Stimulated activated CD8-positive, alpha-beta memory T cell treated with anti-CD3 and anti-CD28 coated beads, Interleukin-7, amount 100 ng/mL, for 24 hours (primary cell): Measurements from ENCODE around the gene SLC5A2.
"Not testable (repeated sequence)": the region's sequence is repeated elsewhere in the genome, so short reads cannot be mapped to it uniquely, and the experiment has no call there.

ENCODE experiments used
- DNase-seq: peaks from one replicate; pipeline ENCODE4 v3.0.0-alpha.2; 2020; ENCODE audit warnings: low read depth

Gene SLC5A2

DNA sequence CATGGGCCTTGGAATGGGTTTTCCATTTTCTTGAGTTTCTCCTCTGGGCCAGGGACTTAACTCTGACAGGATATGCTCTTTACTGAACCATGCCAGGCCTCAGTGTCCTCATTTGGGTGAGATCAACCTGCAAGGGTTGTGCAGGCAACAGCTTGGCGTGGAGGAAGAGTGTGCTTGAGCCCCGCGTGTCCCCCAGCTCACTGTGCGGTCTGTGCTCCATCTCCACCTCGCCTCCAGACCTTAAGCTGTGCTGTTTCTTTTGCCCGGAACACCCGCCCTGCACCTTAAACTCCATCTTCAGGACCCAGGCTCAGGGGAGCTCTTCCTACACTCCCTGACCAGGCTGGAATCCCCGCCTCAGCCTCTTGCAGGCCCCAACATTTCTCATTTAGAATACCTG is 15.6 kb downstream of the SLC5A2 start:
- DNase-seq = no peak

DNA sequence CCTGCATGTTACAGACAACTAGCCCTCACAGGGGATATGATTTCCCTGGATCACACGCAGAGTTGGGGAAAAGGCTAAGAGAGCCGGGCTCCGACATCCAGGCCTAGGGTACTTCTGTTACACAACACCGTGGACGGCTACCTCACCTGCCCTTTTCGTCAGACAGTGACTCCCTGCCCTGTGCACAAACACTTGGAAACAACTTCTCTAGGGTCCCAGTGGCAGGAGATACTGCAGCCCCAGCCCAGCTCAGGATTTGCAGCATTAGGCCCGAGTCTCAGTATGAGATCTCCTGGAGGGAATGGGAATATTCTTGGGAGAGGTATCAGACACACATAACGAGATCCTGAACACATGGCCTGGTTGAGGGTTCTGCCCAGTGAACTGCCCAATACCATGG is 17.0 kb downstream of the SLC5A2 start:
- no peak for DNase-seq

DNA sequence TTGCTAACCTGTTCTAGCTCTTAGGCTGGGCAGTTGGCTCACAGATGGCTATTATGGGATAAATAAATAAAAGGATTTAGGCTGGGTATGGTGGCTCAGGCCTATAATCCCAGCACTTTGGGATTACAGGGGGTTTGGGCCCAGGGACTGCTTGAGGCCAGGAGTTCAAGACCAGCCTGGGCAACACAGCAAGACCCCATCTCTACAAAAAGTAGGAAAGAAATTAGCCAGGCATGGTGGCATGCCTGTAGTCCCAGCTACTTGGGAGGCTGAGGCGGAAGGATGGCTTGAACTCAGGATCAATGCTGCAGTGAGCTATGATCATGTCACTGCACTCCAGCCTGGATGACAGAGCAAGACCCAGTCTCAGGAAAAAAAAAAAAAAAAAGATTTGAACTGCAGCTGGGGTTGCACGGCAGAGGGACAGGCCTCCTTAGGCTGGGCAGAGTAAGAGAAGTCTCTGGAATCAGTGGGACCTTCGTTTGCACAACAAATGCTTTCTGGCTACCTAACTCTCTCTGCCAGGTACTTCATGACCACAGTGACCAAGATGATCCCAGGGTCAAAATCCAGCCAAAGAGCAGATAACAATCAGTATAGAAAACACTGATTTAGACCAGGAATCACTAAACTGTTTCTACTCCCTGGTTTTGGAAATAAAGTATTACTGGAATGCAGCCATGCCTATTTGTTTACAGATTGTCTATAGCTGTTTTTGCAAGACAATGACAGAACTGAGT is 18.5 kb downstream of the SLC5A2 start:
- DNase-seq = no peak

GRCh38 chr16:31501966-31502348 is 19.0 kb downstream of the SLC5A2 start:
- no peak for DNase-seq

DNA sequence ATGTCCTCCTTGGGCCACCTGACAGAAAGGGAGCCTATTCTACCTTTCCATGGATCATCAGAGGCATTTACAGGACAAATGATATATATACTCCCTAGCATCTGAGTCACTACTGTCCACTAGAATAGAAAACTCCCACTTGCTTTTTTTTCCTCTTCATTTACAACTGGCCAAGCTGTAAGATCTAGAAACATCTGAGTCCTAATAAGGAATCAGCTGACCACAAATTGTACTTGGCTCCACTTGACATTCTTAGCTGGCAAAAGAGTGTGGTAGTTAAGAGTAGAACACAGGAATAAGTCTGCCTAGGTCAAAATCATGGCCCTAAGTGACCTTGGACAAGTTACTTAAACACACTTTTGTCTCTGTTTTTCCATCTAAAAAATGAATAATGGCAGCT is 20.1 kb downstream of the SLC5A2 start:
- DNase-seq = no peak

DNA sequence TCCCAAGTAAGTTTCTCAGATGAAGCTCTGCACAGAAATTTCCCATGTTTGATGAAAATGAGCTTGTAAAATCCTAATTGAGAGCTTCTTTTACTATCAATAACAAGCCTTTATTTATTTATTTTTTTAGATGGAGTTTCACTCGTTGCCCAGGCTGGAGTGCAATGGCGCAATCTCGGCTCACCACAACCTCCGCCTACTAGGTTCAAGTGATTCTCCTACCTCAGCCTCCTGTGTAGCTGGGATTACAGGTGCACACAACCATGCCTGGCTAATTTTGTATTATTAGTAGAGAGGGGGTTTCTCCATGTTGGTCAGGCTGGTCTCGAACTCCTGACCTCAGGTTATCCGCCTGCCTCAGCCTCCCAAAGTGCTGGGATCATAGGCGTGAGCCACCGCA is 20.6 kb downstream of the SLC5A2 start:
- not testable (repeated sequence) for DNase-seq

- DNase-seq = no peak
Measured at GRCh38 chr16:31504159-31504558, 21.2 kb downstream of the SLC5A2 start.

DNA sequence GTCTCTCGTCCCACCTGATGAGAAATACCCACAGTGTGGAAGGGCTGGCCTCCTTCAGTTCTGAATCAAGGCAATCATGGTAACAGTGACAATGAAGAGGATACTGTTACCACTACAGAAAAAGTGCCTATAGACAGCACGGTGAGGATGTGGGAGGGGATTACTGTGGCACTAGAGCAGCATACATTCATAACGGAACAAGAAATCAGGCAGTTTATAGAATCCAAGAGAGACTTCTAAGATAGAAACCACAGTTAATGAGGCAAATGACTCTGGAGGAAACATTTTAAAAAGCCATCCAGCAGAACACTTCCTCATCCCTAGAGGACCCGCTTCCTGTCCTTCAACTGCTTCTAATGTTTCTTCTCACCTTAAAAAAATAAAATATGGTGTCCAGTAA is 22.6 kb downstream of the SLC5A2 start:
- no peak for DNase-seq

DNA sequence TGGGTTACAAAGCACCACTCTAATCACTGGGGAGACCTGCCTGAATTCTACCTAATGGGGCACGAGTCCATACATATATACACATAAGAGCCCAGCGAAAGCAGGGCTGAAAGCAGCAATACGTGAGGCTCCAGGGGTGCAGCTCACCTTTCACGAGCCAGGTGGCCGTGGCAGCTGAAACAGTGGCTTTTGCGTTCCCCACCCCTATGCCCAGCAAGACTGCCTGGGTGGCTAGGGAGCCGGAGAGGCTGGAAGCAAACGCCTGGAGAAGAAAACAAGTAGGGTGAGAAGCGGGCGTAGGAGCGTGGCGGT is 24.6 kb downstream of the SLC5A2 start:
- no peak for DNase-seq

DNA sequence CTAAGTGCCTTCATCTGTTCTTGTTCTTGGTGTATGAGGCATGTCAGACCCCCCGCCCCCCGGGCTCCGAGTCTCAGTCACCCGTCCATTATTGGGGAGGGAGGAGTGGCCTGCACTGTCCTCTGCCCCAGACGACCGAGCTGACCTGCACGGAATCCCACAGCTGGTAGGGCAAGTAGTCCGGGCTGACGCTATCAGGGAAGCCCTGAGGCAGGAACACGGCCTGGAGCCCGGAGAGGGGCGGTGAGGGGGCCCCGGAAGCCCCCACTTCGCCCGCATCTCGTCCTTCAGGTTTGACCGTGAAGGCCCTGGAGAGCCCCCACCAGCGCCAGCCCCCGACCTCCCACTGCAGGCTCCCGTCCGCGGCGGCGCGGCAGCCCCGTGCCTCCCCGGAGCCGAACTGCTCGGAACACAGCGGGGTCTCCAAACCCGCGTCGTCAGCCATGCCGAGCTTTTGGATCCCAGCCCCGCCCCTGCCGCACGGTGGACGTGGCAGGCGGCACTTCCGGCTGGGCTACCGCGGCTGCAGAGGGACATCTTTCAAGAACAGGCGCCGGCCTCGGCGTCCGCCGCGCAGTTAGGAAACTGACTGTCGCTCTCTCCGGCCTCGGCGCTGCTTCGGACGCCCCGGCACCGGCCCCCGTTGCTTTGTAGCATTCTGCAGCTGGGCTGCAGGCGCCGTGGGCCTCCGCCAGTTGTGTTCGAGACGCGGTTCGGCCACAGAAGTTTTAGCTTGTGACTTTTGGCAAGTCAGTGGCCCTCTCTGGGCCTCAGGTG is 25.2 kb downstream of the SLC5A2 start, which contains the start of gene RUSF1:
TSS of gene RUSF1 (minus strand) at position 463 of the 777 bp plus-strand sequence. CDS start at position 445, 18 bp downstream.
- peak; percentile 72 for DNase-seq

- no peak for DNase-seq
Measured at GRCh38 chr16:31508706-31509195, 25.8 kb downstream of the SLC5A2 start.

- no peak for DNase-seq
Measured at GRCh38 chr16:31513126-31513525, 30.2 kb downstream of the SLC5A2 start.

DNA sequence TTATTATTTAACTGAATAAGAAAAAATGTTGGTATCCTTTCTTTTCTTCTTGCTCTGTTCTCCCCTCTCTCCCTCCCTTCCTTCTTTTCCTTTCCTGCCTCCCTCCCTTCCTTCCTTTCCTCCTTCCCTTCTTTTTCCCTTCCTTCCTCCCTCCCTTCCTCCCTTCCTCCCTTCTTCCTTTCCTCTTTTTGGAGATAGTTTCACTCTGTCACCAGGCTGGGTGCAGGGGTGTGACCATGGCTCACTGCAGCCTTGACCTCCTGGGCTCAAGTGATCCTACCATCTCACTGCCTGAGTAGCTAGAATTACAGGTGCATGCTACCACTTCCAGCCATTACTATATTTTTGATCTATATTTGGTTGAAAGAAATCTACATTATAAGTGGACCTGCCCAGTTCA is 31.0 kb downstream of the SLC5A2 start:
- no peak for DNase-seq

DNA sequence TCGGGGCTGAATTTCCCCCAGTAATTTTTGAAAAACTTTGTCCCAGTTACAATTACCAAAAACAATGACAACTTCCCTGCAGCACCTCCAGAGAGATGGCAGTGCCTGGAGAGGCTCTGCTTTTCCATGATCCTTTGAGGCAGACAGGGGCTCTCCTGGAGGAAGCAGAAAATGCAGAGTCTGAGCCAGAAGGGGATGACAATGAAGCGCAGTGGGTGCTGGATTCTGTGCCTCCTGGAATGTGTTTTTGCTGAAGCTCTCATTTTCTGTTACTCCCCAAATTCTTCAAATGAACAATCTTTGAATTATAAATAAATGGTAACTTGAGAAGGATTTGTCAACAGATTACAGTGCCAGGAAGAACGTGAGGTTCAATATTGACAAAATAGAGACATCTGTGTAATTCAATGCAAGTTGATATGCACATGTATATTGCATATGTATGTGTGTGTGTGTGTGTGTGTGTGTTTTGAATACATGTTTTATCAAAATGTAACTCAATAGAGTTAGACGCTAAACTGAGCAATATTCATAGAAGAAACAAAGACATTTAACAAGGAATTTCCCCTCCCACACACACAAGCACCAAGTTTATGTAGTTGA is 35.0 kb downstream of the SLC5A2 start:
- DNase-seq = no peak

GRCh38 chr16:31519759-31520431 is 37.0 kb downstream of the SLC5A2 start:
- DNase-seq = no peak

GRCh38 chr16:31521368-31521767 is 38.4 kb downstream of the SLC5A2 start:
- DNase-seq = no peak

GRCh38 chr16:31522071-31522470 is 39.1 kb downstream of the SLC5A2 start:
- no peak for DNase-seq

DNA sequence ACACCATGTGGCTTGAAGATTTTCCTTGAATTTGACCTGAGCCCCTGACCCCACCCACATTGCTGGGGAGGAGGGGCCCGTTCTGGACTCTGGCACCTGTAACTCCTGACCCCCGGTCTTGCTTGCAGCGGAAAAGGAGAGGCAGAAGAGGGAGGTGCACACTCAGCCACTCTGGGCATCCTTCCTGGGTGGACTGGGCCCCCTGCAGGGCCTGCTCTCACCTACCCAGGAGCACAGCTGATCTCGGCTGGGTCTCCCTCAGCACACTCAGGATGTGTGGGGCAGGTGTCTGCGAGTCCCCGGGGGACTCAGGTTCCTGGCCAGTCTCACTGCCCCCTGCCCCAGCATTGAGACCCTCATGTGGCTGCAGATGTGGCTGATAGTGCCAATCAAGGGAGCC is 40.8 kb downstream of the SLC5A2 start:
- DNase-seq = not testable (repeated sequence)

DNA sequence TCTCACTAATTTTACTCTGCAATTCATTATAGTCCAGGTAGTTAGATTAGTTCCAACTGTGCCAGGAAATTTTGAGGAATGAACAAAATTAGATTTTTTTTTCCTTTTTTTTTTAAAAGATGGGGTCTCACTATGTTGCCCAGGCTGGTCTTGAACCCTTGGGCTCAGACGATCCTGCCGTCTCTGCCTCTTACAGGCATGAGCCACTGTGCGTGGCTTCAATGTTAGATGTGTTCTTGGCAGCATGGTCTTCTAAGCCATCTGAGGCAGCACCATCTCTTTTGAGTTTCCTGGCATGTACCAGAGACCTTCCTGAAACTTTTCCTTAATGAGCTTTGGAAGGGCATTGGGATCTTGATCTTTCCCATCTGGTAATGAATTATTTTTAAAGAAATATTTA is 42.2 kb downstream of the SLC5A2 start:
- DNase-seq = no peak

GRCh38 chr16:31527734-31528274 is 44.9 kb downstream of the SLC5A2 start, which contains the start of gene AHSP:
Gene AHSP (plus strand): TSS chr16:31527900. CDS start chr16:31528140, 240 bp downstream.
- DNase-seq = no peak

DNA sequence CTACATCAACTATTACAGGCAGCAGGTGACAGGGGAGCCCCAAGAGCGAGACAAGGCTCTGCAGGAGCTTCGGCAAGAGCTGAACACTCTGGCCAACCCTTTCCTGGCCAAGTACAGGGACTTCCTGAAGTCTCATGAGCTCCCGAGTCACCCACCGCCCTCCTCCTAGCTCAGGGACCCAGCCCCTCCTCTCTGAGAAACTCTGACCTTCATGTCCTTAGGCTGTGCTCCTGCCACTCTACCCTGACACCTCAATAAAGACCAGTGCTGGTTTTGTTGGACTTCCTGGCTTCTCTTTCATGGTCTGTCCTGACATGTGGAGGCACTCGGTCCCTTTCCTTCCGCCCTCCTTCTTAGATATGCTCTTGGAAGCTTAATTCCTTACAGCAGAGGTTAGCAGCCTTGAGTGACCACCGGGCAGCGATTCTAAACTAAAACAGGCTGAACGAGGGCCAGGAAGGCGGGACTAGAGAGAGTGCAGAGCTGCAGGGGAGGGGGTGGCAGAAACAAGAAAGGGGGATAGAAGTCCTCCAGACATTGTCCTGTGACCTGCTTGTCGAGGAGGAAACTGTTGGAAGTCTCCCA is 45.7 kb downstream of the SLC5A2 start:
- no peak for DNase-seq
